Measurements from ENCODE around the gene CDON. TPM values are rescaled to one million over a fixed set of nuclear protein-coding genes. Genes with fewer than 3 reads are reported as not detected.

Gene CDON
- total RNA-seq, 1 donor from 2014 or later, result 0.24 TPM

GRCh38 chr11:125957618-125958332 lies 104.9 kb downstream of the CDON start:
- TF ChIP-seq, protein P1, sequence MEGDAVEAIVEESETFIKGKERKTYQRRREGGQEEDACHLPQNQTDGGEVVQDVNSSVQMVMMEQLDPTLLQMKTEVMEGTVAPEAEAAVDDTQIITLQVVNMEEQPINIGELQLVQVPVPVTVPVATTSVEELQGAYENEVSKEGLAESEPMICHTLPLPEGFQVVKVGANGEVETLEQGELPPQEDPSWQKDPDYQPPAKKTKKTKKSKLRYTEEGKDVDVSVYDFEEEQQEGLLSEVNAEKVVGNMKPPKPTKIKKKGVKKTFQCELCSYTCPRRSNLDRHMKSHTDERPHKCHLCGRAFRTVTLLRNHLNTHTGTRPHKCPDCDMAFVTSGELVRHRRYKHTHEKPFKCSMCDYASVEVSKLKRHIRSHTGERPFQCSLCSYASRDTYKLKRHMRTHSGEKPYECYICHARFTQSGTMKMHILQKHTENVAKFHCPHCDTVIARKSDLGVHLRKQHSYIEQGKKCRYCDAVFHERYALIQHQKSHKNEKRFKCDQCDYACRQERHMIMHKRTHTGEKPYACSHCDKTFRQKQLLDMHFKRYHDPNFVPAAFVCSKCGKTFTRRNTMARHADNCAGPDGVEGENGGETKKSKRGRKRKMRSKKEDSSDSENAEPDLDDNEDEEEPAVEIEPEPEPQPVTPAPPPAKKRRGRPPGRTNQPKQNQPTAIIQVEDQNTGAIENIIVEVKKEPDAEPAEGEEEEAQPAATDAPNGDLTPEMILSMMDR (IDR thresholded peaks at IDR 0.05), result no peak
- CTCF ChIA-PET, result no interaction called here
- Mint-ChIP-seq H3K36me3 (ENCODE audit: low read depth) (no peaks in the 10 kb centered on the region), H3K9me3 (peaks cover 12% of the 10 kb centered on the region), H3K4me1 (no peaks in the 10 kb centered on the region), H3K4me3 (no peak overlapping the region), H3K27me3 (no peaks in the 10 kb centered on the region), H3K27ac (no peak overlapping the region)
- ATAC-seq (ENCODE audit: low read depth), result no peak
- intact Hi-C loops (cut with micrococcal nuclease), result no loop called here
- DNase-seq, result no peak
- POLR2A ChIA-PET, result no interaction called here

DNA sequence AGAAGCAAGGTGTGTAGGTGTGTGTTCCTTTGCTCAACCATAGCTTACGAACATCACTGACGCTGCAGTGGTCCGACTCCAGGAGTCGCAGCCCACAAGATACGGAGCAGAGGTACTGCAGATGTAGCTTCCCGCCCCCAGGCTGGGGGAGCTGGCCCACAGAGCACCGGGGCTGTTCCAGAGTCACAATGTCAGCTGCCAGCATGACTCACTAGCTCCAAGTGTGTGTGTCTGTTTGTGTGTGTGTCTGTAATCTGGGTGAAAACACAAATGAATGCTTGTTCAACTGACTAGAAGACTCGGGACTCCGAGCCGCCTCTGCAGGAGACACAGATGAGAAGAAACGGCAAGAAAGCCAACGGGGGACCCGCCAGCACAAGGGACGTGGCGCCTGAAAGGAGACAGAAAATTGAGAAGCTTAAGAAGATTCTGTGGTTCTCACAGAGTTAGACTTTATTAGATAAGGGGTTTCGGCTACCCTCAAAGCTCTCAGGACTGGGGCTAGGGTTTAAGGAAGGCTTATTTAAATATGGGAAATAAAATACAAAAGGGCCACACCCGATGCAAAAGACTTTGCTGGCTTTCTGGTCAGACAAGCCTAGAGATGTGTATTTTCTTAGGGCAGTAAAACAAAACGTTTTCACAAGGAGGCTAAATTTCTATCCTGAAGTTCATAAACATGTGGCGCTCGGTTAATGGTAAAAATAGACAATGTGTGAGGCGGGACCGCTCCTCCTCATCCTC lies 106.1 kb downstream of the CDON start:
- ATAC-seq (ENCODE audit: low read depth) (no peak), DNase-seq (no peak)
- Mint-ChIP-seq H3K27ac (no peak overlapping the region), H3K4me1 (no peaks in the 10 kb centered on the region), H3K27me3 (peaks cover under 1% of the 10 kb centered on the region), H3K9me3 (peaks cover 2% of the 10 kb centered on the region), H3K4me3 (no peak overlapping the region), H3K36me3 (ENCODE audit: low read depth) (no peaks in the 10 kb centered on the region)
- TF ChIP-seq, protein P1 (IDR thresholded peaks at IDR 0.05), result no peak
- ChIA-PET CTCF (no interaction called here), POLR2A (no interaction called here)
- intact Hi-C loops (cut with micrococcal nuclease), result no loop called here

DNA sequence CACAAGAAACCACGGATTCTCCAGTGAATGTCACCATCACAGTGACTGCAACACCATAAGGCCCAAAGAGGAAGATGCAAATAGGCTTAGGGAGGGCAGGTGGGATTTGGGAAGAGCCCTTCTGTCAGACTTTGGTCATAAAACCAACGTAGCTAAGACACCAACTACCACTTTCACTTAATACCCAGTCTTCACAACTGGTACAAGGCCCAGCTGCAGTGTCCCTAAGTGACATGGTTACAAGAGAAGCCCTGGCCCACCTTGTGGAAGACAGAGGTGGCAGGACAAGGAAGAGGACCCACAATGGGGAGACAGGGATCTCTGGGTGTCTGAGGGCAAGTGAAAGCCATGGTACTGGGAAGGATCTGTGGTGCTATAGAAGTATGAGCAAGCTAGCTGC lies 106.8 kb downstream of the CDON start:
- peaks cover 4% of the 10 kb centered on the region for H3K27me3 Mint-ChIP-seq
- H3K36me3 Mint-ChIP-seq (ENCODE audit: low read depth), result no peaks in the 10 kb centered on the region
- H3K9me3 Mint-ChIP-seq, result no peaks in the 10 kb centered on the region
- ATAC-seq (ENCODE audit: low read depth), result no peak
- ChIA-PET CTCF (no interaction called here), POLR2A (no interaction called here)
- intact Hi-C loops (cut with micrococcal nuclease), result no loop called here
- TF ChIP-seq, protein P1 (IDR thresholded peaks at IDR 0.05), result no peak
- DNase-seq, result no peak
- no peaks in the 10 kb centered on the region for H3K4me1 Mint-ChIP-seq
- no peak overlapping the region for H3K27ac Mint-ChIP-seq
- H3K4me3 Mint-ChIP-seq, result no peak overlapping the region

- DNase-seq, result no peak
- H3K27me3 Mint-ChIP-seq, result peaks cover 4% of the 10 kb centered on the region
- no peak overlapping the region for H3K27ac Mint-ChIP-seq
- intact Hi-C loops (cut with micrococcal nuclease), result no loop called here
- no peak for ATAC-seq (ENCODE audit: low read depth)
- H3K4me1 Mint-ChIP-seq, result no peaks in the 10 kb centered on the region
- no peaks in the 10 kb centered on the region for H3K9me3 Mint-ChIP-seq
- TF ChIP-seq, protein P1 (IDR thresholded peaks at IDR 0.05), result no peak
- ChIA-PET CTCF (no interaction called here), POLR2A (no interaction called here)
- no peaks in the 10 kb centered on the region for H3K36me3 Mint-ChIP-seq (ENCODE audit: low read depth)
- H3K4me3 Mint-ChIP-seq, result no peak overlapping the region
Observed at GRCh38 chr11:125954945-125955640, 107.6 kb downstream of the CDON start.
